Measurements from ENCODE around the gene HLA-DPA1. TPM values are rescaled to one million over a fixed set of nuclear protein-coding genes. Genes with fewer than 3 reads are reported as not detected.

Gene HLA-DPA1
- total and polyA plus RNA-seq, 4 donors, result 96.2 to 321 (median 145) TPM

DNA sequence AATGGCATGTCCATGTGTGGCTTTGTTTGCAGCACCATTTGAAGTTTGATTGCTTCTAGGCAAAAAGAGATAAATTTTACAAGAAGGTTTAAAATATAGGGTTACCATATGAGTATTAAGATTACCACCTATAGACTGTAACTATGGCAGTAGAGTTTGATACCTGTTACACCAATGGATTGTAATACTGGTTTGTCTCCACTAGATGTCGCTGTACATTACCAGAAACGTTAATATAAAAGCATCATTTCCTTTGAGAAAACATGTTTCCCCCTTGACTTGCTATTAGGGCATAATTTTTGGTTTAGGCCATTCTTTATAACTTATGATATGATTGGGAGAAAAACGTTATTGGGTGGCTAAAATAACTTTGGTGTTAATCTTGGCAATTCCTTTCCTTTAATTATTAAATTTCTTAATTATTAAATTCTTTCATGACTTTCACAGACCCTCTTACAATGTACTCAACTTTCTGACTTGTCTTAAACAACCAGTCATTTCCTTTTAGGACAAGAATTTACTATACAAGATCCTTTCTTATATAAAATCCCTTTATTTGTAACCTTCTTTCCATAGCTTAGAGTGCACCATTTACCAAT, 45.2 kb upstream of the HLA-DPA1 start:
- Histone ChIP-seq H3K9me3 (ENCODE audit: control insufficient read depth in 4 of 4, insufficient read depth in 3 of 4, low read length in 3 of 4) (peaks cover 0 to under 1% (median 0%) of the 10 kb centered on the region in 4 donors), H3K9ac (ENCODE audit: insufficient read depth in 1 of 2, low read length in 2 of 2) (no peak overlapping the region), H3K27me3 (ENCODE audit: control insufficient read depth in 3 of 3, insufficient read depth in 3 of 3, low read length in 2 of 3) (peaks cover 0 to 16% (median 16%) of the 10 kb centered on the region in 3 donors), H3K36me3 (ENCODE audit: control insufficient read depth in 4 of 4, insufficient read depth in 4 of 4, low read length in 4 of 4) (no peaks in the 10 kb centered on the region), H3K27ac (ENCODE audit: low read depth in 1 of 2, low read length in 1 of 2) (no peak overlapping the region), H3K4me3 (no peak overlapping the region), H3K4me1 (ENCODE audit: control insufficient read depth in 5 of 5, insufficient read depth in 5 of 5, low read length in 5 of 5) (peaks cover 0 to 4% (median 0%) of the 10 kb centered on the region in 5 donors)
- DNase-seq (peak in 2 of 3 donors; percentile 69 to 75), ATAC-seq (ENCODE audit: insufficient read depth, low FRiP score) (no peak)
- 0% methylated on average over 3 of the region's 3 CpGs for WGBS, 2 donors
- TF ChIP-seq, protein P1, sequence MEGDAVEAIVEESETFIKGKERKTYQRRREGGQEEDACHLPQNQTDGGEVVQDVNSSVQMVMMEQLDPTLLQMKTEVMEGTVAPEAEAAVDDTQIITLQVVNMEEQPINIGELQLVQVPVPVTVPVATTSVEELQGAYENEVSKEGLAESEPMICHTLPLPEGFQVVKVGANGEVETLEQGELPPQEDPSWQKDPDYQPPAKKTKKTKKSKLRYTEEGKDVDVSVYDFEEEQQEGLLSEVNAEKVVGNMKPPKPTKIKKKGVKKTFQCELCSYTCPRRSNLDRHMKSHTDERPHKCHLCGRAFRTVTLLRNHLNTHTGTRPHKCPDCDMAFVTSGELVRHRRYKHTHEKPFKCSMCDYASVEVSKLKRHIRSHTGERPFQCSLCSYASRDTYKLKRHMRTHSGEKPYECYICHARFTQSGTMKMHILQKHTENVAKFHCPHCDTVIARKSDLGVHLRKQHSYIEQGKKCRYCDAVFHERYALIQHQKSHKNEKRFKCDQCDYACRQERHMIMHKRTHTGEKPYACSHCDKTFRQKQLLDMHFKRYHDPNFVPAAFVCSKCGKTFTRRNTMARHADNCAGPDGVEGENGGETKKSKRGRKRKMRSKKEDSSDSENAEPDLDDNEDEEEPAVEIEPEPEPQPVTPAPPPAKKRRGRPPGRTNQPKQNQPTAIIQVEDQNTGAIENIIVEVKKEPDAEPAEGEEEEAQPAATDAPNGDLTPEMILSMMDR (IDR thresholded peaks at IDR 0.05; ENCODE audit: control extremely low read depth, extremely low read depth), result peak; percentile 79

DNA sequence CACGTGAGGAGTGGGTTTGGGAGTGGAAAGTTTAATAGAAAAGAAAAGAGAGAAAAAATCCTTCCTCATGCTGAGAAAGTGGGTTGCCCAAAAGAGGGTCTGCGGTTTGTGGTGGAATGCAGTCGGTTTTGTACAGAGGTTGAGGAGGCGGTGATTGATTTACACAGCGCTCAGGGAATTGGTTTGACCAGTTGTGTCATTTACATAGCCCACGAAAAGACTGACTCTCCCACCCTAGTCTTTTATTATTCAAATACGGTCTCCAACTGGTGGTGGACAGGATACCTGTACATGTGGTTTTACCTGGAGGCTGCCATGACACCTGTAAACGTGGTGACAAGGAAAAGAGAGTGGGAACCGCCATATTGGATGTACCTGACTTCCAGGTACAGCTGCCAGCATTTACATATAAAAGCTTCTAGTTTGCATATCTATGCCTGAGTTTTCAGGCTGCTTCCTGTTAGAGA, 44.4 kb upstream of the HLA-DPA1 start:
- TF ChIP-seq, protein P1 (IDR thresholded peaks at IDR 0.05; ENCODE audit: control extremely low read depth, extremely low read depth), result no peak
- DNase-seq (peak; percentile 24 to 51 (median 30)), ATAC-seq (ENCODE audit: insufficient read depth, low FRiP score) (no peak)
- Histone ChIP-seq H3K4me1 (ENCODE audit: control insufficient read depth in 5 of 5, insufficient read depth in 5 of 5, low read length in 5 of 5) (peaks cover 0 to 4% (median 0%) of the 10 kb centered on the region in 5 donors), H3K9me3 (ENCODE audit: control insufficient read depth in 4 of 4, insufficient read depth in 3 of 4, low read length in 3 of 4) (no peaks in the 10 kb centered on the region), H3K36me3 (ENCODE audit: control insufficient read depth in 4 of 4, insufficient read depth in 4 of 4, low read length in 4 of 4) (no peaks in the 10 kb centered on the region), H3K4me3 (no peak overlapping the region), H3K9ac (ENCODE audit: insufficient read depth in 1 of 2, low read length in 2 of 2) (no peak overlapping the region), H3K27me3 (ENCODE audit: control insufficient read depth in 3 of 3, insufficient read depth in 3 of 3, low read length in 2 of 3) (peaks cover 0 to 16% (median 16%) of the 10 kb centered on the region in 3 donors), H3K27ac (ENCODE audit: low read depth in 1 of 2, low read length in 1 of 2) (no peak overlapping the region)
- WGBS, 2 donors, result 13 to 16% methylated on average over 9 of the region's 9 CpGs

DNA sequence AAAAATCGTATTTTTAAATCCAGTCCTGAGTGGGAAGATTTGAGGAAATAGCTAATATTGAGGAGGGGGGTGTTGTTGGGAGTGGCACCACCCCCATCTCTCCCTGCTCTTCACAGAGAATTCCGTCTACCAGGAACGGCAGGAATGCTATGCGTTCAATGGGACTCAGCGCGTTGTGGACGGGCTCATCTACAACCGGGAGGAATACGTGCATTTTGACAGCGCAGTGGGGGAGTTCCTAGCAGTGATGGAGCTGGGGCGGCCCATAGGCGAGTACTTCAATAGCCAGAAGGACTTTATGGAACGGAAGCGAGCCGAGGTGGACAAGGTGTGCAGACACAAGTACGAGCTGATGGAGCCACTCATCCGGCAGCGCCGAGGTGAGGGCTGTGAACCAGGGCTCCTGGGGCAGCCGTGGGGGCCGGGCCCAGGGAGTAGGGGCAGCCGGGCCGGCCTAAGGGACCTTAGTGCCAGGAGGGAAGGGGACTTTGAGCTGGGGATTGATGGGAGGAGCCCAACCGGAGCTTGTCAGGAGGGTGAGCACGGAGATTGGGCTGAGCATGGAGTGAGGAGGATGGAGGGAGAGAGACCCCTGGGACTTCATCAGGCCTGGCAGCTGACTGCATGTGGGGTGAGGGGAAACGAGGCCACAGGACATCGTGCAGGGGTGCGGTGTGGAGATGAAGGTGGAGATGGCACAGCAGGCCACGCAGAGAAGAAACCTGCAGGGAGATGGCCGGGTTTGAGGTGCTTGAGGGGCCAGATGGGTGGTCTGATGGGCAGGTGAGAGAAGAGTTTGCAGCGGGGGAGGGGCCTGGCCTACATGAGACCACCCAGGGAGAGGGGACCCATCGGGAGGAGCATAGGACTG, 43.6 kb upstream of the HLA-DPA1 start:
- DNase-seq, result peak in 1 of 3 donors; percentile 16
- H3K9me3 ChIP-seq (ENCODE audit: control insufficient read depth in 4 of 4, insufficient read depth in 3 of 4, low read length in 3 of 4), result no peaks in the 10 kb centered on the region
- no peaks in the 10 kb centered on the region for H3K36me3 ChIP-seq (ENCODE audit: control insufficient read depth in 4 of 4, insufficient read depth in 4 of 4, low read length in 4 of 4)
- H3K4me3 ChIP-seq, result no peak overlapping the region
- 7 to 9% methylated on average over 32 of the region's 32 CpGs for WGBS, 2 donors
- no peak overlapping the region for H3K9ac ChIP-seq (ENCODE audit: insufficient read depth in 1 of 2, low read length in 2 of 2)
- H3K27me3 ChIP-seq (ENCODE audit: control insufficient read depth in 3 of 3, insufficient read depth in 3 of 3, low read length in 2 of 3), result peaks cover 0 to 16% (median 16%) of the 10 kb centered on the region in 3 donors
- no peak for ATAC-seq (ENCODE audit: insufficient read depth, low FRiP score)
- H3K27ac ChIP-seq (ENCODE audit: low read depth in 1 of 2, low read length in 1 of 2), result no peak overlapping the region
- H3K4me1 ChIP-seq (ENCODE audit: control insufficient read depth in 5 of 5, insufficient read depth in 5 of 5, low read length in 5 of 5), result peaks cover 0 to 4% (median 0%) of the 10 kb centered on the region in 5 donors
- TF ChIP-seq, protein P1 (IDR thresholded peaks at IDR 0.05; ENCODE audit: control extremely low read depth, extremely low read depth), result no peak

Data from lung (tissue), 12 donors.